GM18526 (cell line): Measurements from ENCODE around the gene ARL11.

Experiments used
- POLR2A ChIP-seq: IDR thresholded peaks from 3 replicates; pipeline ENCODE4 v1.6.1; 2011; ENCODE audit not compliant: insufficient read length; ENCODE audit errors: extremely low read depth

ARL11 gene

GRCh38 chr13:49607761-49608160 is 20.5 kb upstream of the ARL11 start:
- TF ChIP-seq POLR2A: no peak

GRCh38 chr13:49608651-49609331 is 19.5 kb upstream of the ARL11 start:
- TF ChIP-seq POLR2A: no peak

DNA sequence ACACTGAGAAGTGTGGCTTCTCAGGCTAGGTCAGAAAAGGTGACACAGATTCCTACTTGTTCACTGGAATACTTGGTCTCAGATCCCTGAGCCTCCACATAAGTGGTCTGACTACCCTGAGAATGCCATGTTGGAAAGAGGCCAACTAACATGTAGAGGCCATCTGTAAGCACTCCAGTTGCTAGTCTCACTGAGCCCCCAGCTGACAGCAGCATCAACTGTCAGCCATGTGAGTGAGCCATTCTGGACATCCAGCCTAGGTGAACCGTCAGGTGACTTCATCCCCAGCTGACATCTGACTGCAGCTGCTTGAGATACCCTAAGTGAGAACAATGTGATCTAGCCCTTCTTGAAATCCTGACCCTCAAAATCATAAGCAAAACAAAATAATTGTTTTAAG is 18.1 kb upstream of the ARL11 start:
- no peak for TF ChIP-seq POLR2A

DNA sequence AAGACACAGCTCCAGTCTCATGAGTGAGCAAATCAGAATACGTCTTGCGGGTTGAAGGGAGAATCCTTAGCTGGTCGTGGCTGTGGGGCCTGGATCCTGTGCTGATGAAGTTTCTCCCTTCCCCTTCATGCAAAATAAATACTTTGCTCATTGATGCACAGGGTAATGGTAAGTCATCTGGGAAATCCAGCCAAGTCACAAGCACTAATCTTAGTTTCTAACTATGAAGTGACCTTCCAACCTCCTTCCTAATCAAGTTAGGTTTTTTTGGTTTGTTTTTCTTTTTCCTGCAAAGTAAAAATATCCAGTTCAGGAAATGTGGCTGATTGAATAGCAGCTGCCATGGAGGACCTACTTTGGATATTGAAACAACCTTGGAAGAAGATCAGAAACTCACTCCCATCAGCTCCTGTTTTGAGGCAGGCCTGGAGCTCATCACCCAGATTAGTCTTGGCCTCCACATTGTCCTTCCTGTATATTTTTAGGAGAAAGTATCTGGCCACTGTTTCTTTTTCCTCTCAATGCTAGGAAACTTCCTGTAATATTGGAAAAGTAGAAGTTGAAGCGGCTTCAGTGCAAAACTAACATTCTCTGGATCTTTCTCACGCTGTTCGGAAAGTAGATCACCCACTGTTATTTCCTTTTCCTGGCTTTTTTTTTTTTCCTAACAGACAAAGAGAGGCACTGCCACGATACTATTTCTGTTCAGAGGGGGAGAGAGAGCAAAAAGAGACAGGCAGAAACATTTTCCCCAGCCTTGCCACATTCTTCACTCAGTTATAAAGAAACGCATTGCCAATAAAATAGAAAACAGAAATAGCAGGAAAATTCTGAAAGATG is 12.3 kb upstream of the ARL11 start:
- no peak for TF ChIP-seq POLR2A

GRCh38 chr13:49616676-49617065 is 11.6 kb upstream of the ARL11 start:
- no peak for TF ChIP-seq POLR2A

DNA sequence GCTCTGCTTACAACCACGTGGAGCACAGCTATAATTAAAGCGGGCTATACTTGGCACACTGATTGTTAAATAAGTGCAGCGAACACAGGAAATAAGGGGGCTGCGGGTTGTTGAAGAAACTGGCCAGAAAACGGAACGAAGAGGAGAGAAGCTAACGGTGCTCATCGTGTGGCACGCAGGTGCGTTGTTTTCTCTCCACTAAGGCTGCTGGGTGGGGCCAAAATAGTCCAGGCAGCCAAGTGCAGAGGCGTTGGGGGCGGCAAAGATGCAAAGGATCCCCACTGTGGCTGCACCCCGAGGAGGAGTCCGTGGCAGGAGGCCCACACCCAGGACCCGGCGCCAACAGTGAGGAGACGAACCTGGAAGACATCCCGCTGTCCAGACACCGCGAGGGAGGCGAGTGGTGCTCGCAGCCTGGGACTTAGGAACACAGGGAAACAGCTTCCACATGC is 8.1 kb upstream of the ARL11 start:
- no peak for TF ChIP-seq POLR2A

- no peak for TF ChIP-seq POLR2A
Measured at GRCh38 chr13:49622174-49622946, 5.9 kb upstream of the ARL11 start.

DNA sequence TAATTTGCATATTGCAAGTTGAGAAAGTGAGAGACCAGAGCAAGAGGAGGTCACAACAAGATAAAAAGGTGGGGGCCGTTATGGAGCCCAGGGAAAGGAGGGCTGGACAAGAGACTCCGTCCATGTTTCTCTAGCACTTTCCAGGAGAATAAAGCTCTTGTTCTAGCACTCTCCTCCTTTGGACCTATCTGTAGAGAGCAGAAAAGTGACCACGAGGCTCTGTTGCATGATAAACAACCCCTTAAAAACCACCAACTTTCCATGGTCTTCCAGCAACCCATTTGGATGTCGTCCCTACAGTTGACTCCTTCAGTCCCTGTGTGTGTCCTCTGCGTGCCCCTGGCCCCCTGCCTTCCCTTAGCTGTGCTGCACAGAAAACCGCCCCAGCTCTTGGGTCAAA is 4.1 kb upstream of the ARL11 start:
- TF ChIP-seq POLR2A: no peak

- no peak for TF ChIP-seq POLR2A
Measured at GRCh38 chr13:49625392-49626079, 2.8 kb upstream of the ARL11 start.

DNA sequence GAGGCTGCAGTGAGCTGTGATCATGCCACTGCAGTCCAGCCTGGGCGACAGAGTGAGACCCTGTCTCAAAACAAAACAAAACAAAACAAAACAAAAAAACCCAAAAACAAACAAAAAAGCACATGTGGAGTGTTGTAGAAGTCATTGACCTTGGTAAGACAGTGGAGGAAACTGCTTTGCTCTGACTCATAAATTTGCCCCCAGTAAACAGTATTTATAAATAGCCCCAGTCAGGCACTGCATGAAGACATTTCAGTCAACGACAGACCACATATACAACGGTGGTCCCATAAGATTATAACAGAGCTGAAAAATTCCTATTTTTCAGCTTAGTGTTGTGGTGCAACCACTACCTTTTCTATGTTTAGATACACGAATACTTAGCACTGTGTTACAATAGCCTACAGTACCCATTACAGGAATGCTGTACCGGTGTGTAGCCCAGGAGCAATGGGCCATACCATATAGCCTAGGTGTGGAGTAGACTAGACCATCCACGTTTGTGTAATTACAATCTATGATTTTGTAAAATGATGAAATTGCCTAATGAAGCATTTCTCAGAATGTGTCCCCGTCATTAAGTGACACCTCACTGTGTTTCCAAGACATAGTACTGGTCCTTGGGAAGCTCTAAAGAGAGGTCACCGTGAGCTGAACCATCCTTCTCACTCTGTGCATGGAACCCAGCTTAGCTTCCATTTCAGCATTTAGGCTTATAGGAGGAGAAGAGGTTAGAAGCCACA is 1.1 kb downstream of the ARL11 start:
- TF ChIP-seq POLR2A: no peak

GRCh38 chr13:49629947-49630346 is 1.6 kb downstream of the ARL11 start:
- no peak for TF ChIP-seq POLR2A

- TF ChIP-seq POLR2A: no peak
Measured at GRCh38 chr13:49630580-49630979, 2.3 kb downstream of the ARL11 start.

GRCh38 chr13:49632156-49632555 is 3.8 kb downstream of the ARL11 start:
- no peak for TF ChIP-seq POLR2A

- no peak for TF ChIP-seq POLR2A
Measured at GRCh38 chr13:49633710-49634109, 5.4 kb downstream of the ARL11 start.

- TF ChIP-seq POLR2A: no peak
Measured at GRCh38 chr13:49635599-49636433, 7.5 kb downstream of the ARL11 start.
